Stimulated activated CD8-positive, alpha-beta memory T cell treated with anti-CD3 and anti-CD28 coated beads, Interleukin-2, amount 100 ng/mL, for 1 hour (primary cell): ENCODE measurements around the gene HECTD1.
"Not testable (repeated sequence)": the region's sequence is repeated elsewhere in the genome, so short reads cannot be mapped to it uniquely, and the experiment has no call there.

ENCODE experiments used
- DNase-seq, 2 donors: peaks; one replicate each; pipeline ENCODE4 v3.0.0-alpha.2; 2020; ENCODE audit warnings: low read depth in 2 of 2

The HECTD1 gene

DNA sequence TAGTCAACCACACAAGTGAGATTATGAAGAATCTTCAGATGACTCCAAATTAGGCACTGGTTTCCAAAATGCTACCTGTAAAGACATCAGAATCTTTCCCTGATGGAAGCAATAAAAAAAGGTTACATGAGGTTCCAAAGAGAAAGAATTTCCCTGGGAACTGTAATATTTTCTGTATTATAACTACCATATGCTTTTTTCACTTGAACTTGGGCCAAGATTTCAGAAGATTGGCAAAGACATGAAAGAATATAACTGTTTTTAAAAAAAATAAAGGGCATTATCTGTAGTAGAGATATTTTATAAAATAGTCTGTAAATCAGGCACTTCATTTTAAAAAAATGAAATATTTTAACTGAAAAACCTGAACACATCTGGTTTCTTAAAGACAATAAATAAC, 12.9 kb downstream of the HECTD1 start:
- no peak for DNase-seq

DNA sequence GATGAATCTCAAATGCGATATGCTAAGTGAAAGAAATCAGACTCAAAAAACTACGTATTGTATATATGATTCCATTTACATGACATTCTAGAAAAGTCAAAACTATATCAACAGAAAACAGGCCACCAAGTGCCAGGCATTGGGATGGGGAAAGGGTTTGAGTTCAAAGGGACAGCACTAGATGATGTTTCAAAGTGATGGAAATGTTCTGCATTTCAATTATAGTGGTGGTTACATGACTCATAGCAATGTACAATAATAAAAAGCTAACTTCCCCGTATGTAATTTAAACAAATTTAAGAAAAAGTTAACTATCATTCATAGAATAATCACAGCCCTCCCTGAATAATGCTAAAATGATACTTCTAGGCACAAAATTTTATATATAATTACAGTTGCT, 13.5 kb downstream of the HECTD1 start:
- no peak for DNase-seq

DNA sequence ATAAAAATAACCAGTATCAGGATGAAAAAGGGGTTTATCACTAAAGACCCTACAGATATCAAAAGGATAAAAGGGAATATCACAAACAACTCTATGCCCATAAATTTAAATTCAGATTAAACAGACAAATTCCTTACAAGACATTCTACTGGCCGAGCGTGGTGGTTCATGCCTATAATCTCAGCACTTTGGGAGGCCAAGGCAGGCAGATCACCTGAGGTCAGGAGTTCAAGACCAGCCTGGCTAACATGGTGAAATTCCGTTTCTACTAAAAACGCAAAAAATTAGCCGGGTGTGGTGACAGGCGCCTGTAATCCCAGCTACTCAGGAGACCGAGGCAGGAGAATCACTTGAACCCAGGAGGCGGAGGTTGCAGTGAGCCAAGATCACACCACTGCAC, 15.0 kb downstream of the HECTD1 start:
- DNase-seq, result not testable (repeated sequence)

DNA sequence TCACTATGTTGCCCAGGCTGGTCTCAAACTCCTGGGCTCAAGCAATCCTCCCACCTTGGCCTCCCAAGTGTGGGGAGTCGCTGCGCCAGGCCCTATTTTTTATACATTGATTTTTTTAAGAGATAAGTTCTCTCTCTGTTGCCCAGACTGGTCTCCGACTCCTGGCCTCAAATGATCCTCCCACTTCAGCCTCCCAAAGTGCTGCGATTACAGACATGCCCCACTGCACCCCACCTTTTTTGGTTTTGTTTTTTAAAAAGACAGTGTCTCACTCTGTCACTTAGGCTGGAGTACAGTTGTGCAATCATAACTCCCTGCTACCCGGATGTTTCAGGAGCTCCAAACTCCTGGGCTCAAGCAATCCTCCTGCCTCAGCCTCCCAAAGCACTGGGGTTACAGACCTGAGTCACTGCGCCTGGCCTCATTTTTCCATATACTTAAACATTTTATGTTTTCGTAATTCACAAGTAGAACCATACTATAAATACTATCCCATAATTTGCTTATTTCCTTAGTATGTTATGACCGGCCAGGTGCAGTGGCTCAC, 16.8 kb downstream of the HECTD1 start:
- no peak for DNase-seq

DNA sequence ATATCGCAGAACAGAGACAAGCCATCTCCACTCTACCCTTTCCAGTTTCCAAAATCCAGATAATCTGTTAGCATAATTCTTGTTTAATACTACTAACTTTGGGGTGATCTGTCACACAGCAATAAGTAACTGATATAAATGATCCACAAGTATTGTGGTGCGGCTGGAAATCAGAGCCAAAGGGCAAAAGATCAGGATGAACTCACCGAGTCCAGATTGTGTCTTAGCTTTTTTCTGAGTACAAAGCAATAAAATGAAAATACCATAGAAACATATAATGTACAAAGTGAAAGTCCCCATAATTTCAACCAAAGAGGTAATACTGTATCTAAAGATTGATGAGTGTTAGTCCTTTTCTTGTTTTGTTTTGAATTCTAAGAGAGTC, 17.4 kb downstream of the HECTD1 start:
- DNase-seq, result no peak

DNA sequence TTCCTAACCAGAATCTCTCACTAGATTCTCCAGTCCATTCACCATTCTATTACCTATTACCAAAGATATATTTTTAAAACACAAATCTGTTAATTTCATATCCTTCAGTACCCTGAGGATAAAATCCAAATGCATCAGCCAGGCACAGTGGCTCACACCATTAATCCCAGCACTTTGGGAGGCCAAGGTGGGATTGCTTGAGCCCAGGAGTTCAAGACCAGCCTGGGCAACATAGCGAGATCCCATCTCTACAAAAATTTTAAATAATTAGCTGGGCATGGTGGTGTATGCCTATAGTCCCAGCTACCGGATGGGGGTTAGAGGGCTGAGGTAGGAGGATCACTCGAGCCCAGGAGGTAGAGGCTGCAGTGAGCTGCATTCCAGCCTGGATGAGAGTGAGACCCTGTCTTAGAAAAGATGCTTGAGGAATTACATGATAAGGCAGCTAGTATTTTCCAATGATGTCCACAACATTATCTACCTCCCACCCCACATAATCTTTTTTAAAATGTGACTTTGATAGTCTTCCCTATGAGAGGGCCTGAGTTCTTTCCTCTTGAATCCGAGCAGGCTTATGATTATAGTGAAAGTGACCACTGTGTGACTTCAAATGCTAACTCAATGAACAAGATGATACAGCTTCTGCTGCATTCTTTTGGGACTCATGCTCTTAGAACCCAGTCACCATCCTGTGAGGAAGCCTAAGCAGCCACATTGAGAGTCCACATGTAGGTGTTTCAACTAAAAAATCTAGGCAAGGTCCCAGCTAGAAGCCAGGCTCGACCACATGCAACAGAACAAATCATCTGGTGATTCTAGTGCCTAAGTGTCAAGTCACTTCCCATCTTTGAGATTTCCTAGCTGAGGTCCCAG, 18.0 kb downstream of the HECTD1 start:
- no peak for DNase-seq

DNA sequence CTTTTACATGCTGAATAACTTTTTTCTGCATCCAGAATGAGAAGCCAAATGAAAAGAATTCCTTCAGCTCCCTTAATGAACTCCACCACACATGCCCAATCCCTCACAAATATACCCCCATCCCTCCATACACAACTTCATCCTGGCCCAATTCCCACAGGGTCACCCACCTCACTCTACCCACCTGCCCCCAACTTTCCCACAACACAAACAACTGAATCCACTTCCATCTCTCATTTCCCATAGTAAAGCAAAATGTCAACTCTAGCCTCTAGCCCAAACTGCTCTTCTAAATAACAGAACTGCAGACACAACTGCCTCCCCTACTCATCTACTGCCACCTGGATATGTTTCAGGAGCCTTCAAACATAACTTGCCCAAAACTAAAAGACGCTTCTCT, 18.8 kb downstream of the HECTD1 start:
- DNase-seq, result no peak

DNA sequence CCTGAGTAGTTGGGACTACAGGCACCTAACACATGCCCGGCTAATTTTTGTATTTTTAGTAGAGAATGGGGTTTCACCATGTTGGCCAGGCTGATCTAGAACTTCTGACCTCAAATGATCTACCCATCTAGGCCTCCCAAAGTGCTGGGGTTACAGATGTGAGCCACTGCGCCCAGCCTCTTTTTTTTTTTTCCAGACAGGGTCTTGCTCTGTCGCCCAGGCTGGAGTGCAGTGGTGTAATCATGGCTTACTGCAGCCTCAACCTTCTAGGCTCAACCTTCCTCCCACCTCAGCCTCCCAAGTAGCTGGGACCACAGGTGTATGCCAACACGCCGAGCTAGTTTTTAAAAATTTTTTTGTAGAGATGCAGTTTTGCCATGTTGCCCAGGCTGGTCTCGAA, 25.6 kb downstream of the HECTD1 start:
- DNase-seq, result not testable (repeated sequence)

DNA sequence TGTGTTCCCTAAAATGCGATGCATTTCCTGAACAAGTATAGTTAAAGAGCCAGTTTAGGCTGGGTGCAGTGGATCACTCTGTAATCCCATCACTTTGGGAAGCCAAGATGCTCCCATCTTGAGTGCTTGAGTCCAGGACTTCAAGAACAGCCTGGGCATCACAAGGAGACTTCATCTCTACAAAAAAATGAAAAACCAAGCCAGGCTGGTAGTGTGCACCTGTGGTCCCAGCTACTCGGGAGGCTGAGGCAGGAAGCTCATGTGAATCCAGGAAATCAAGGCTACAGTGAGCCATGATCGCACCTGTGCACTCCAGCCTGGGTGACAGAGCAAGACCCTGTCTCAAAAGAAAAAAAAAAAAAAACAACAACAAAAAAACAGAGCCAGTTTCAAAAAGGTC, 26.3 kb downstream of the HECTD1 start:
- DNase-seq, result no peak

DNA sequence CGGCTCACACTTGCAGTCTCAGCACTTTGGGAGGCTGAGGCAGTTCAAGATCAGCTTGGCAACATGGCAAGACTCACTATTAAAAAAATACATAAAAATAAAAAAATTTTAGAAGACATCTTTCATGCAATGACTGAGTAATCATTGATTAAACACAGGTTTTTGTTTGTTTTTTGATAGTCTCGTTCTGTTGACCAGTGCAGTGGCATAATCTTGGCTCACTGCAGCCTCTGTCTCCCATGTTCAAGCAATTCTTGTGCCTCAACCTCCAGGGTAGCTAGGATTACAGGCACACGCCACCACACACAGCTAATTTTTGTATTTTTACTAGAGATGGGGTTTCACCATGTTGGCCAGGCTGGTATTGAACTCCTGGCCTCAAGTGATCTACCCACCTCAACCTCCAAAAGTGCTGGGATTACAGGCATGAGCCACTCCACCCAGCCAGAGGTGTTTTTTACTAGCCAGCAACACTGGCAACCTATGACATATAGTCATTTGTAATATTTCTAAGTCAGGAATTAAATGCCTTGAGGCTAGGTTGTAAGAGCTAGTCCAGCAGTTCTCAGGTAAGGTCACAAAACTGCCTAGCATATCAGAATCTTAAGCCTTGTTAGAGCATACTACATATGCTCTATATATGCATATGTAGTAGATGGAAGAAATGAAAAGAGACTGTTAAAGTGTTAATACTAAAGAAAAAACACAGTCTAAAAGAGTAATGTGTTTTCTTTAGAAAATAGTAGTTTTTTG, 27.1 kb downstream of the HECTD1 start:
- no peak for DNase-seq

DNA sequence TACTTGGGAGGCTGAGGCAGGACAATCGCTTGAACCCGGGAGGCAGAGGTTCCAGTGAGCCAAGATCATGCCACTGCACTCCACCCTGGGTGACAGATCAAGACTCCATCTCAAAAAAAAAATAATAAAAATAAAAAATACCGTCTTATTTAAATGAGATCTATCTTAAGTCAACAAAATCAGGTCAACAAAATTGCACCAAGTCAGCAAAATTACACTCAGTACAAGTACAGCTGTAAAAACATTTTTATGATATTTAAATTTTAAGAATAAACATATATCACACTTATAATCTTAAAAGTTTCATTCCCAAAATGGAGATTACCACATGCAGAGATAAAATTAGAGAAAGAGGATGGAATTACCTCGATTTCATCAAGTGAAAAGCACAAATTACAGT, 33.2 kb downstream of the HECTD1 start:
- no peak for DNase-seq

DNA sequence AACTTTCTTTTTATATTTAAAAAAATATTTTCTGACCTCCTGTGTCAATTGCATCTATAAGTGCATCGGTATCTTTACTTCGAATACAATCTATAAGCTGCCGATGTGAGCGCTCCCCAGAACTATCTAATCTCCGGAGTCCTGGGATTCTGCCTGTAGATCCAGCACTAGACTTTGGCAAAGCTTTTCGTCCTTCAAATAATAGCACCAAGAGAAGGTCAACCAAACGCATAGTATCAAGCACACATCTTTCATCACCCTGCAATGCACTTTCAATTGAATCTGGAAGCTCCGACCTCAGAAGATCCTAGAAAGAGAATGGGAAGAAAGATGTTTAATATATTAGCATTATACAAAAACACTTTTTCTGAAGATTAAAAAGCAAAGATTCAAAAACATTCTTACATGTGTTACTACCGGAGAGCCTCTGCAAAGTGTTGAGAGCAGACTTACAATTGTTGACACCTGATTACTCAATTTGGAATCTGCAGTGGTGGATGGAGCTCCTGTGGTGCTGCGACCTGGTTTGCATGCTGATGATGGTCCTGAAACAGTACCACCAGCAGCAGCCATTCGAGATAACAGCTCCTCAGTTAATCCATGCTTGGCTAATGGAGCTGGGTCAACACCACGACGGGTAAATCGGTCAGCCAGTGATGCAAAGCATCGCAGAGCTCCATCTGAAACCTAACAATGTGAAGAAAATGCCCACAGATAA, 34.3 kb downstream of the HECTD1 start:
- DNase-seq, result no peak

DNA sequence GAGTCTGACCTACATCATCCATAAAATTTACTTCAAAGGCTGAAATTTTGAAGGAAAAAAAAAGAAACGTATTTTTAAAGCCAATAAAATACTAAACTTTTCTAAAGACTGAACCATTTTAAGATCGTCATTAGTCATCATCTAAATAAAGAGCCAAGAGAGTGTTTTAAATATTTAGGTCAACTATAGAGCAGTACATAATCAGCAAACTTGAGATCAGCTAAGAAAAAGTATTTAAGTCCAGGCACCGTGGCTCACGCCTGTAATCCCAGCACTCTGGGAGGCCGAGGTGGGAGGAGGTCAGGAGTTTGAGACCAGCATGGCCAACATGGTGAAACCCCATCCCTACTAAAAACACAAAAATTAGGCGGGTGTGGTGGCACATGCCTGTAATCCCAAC, 35.5 kb downstream of the HECTD1 start:
- DNase-seq, result no peak

DNA sequence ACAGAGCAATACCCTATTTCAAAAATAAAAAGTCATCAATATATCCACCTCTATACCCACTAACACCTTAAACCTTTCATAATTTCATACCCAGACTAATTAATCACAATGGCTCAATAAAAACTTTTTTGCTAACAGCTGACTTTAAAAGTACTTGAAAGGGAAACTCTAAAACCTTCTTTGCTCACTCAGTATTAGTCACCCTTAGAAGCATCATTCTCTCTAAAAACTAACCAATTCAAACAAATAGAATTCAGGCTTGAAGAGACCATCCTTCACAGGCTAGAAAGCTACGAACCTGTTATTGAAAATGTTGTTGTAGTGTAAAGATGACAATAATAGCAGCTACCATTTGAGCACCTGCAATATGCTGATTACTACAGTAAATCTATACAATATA, 37.2 kb downstream of the HECTD1 start:
- no peak for DNase-seq

DNA sequence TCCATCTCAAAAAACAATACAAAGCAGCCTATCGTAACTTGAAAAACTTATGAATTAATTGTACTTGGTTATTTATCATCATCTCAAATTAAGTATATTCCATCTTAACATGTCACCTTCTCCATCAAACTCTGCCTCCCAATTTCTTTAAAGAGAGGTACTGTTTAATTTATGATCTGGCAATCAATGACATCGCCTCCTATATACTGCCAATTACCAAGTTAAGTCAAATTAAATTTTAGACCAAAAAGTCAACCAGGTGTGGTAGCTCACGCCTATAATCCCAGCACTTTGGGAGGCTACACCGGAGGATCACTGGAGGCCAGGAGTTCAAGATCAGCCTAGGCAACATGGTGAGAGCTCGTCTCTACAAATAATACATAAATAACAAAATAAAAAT, 37.7 kb downstream of the HECTD1 start:
- no peak for DNase-seq

DNA sequence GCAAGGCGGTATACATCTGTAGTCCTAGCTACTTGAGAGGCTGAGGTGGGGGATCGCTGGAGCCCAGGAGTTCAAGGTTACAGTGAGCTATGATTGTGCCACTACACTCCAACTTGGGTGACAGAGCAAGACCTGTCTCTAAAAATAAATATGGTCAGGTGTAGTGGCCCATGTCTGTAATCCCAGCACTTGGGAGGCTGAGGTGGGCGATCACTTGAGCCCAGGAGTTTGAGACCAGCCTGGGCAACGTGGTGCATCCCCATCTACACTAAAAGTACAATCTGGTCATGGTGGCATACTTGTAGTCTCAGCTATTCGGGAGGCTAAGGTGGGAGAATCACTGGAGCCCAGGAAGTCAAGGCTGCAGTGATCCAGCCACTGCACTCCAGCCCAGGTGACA, 40.6 kb downstream of the HECTD1 start:
- DNase-seq, result no peak

DNA sequence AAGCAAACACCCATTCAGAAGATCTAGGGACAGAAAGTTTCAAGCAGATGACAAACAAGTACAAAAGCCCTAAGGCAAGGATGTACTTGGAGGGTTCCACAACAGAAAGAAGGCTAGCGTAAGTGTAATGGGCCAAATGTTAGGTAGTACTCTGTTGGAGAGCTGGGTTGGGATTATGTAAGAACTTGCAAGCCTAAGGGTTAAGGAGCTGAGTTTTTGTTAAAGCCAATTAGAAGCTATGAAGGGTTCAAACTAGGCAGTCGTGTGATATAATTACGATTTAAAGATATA, 41.4 kb downstream of the HECTD1 start:
- no peak for DNase-seq

DNA sequence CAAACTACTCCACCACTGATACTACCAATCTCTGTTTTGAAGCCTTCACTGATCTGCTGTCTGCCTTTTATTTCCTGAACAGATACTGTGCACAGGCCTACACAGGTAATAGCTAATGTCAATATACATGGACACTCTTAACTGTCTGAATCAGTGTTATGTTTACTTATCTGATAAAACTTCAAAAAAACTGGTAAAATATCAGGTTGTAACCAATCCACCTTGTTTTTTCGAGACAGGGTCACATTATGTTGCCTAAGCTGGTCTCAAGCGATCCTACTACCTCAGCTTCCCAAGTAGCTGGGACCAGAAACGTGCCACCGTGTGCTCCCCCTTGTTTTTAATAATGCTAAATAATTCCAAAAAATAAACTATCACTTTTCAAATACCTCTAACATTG, 43.5 kb downstream of the HECTD1 start:
- no peak for DNase-seq

DNA sequence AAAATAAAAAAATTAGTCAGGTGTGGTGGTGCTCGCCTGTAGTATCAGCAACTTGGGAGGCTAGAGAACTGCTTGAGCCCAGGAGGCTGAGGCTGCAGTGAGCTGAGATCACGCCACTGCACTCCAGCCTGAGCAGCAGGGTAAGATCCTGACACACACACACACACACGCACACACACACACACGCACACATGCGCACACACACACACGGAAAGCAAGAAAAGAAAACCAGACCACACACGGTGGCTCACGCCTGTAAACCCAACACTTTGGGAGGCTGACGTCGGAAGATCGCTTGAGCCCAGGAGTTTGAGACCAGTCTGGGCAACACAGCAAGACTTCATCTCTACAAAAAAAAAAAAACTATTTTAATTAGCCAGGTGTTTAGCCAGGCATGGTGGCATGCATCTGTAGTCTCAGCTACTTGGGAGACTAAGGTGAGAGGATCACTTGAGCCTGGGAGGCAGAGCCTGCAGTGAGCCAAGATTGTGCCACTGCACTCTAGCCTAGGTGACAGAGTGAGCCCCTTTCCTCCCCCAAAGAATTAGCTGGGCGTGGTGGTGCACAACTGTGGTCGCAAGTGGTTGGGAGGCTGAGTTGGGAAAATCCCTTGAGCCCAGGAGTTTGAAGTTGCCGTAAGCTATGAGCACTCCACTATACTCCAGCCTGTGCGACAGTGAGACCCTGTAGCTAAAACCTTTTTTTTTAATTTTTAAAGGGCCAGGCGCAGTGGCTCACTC, 44.5 kb downstream of the HECTD1 start:
- DNase-seq, result no peak

DNA sequence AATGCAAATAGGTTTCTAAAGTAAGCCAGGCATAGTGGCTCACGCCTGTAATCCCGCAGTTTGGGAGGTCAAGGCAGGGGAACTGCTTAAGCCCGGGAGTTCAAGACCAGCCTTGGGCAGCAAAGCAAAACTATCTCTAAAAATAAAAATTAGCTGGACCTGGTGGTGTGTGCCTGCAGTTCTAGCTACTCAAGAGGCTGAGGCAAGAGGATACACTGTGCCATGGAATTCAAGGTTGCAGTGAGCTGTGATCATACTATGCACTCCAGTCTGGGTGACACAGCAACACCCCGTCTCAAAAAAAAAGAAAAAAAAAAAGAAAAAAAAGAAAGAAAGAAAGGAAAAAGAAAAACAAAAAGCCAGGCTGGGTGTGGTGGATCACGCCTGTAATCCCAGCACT, 46.3 kb downstream of the HECTD1 start:
- no peak for DNase-seq

DNA sequence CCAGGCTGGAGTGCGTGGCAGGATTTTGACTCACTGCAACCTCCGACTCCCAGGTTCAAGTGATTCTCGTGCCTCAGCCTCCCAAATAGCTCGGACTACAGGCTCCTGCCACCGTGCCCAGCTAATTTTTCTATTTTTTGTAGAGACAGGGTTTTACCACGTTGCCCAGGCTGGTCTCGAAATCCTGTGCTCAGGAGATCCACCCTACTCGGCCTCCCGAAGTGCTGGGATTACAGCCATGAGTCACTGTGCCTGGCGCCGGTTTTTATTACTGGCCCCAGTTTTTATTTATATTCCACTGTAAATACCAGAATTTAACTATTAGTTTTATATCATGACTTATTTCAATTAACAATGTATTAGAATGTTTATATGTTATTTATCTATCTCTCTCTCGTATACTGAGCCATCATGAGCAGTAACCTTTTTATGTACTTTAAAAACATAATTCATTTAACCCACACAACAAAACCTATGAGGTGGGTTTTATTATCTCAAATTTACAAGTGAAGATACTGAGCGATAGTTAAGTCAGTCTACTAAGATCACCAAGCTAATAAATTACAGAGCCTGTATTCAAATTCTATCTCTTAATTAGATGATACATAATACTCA, 47.8 kb downstream of the HECTD1 start:
- no peak for DNase-seq
